Panc1 (cell line): Measurements from ENCODE around the gene LPIN1.

Experiments used
- POLR2AphosphoS5 ChIP-seq: IDR thresholded peaks from 2 replicates; pipeline ENCODE4 v1.6.1; 2012; ENCODE audit warnings: mild to moderate bottlenecking, low read depth, low read length, moderate library complexity
- SIN3A ChIP-seq: IDR thresholded peaks from 2 replicates; pipeline ENCODE4 v1.6.1; 2012; ENCODE audit warnings: low read depth, mild to moderate bottlenecking, low read length, moderate library complexity, borderline replicate concordance; ENCODE audit not compliant: insufficient read depth

DNA sequence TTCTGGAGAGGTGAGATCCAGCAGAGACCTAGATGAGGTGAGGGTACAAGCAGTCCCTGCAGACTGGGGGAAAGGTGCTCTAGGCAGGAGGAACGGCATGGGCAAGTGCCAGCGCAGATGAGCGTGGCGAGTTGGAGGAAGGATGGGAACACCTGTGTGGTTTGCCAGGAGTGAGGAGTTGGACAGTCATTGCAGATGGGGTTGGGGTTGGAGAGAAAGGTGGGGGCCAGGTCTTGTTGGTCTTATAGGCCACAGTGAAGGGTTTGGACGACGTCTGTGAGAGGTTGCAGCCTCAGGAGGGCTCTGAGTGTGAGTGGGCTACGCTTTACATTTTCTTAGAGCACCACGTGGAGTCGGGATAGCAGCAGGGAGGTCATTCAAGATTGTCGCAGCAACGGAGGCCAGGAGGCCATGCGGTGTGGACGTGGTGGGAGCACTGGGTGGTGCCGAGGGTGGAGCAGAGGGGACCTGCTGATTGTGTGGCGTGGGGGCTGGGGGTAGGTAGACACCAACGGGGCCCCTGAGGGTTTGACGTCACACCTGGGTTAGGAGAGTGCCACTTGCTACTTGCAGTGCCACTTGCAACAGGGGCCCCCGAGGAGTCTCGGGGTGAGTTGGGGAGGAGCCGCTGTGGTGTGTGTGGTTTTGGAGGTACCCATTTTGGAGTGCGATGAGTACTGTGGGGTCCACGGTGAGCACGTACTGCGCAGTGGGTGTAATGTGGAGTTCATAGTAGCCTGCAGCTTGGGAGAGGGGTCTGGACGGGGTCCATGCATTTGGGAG, 66.2 kb downstream of the LPIN1 start:
- TF ChIP-seq SIN3A (no peak), POLR2AphosphoS5 (no peak)
